ENCODE measurements around the gene CRYL1. TPM values are rescaled to one million over a fixed set of nuclear protein-coding genes. Genes with fewer than 3 reads are reported as not detected.

The CRYL1 gene, protein sequence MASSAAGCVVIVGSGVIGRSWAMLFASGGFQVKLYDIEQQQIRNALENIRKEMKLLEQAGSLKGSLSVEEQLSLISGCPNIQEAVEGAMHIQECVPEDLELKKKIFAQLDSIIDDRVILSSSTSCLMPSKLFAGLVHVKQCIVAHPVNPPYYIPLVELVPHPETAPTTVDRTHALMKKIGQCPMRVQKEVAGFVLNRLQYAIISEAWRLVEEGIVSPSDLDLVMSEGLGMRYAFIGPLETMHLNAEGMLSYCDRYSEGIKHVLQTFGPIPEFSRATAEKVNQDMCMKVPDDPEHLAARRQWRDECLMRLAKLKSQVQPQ
- total RNA-seq (2021; ENCODE audit: unreplicated experiment) (13.4 TPM), Bru-seq, nascent RNA (percentile 48 among the genes with signal in this experiment), BruChase-seq, experiment 1, labeled RNA remaining after a 2-hour chase (percentile 43 among the genes with signal in this experiment), BruChase-seq, experiment 2, labeled RNA remaining after a 6-hour chase (percentile 46 among the genes with signal in this experiment)
- polyA plus RNA-seq (2012; ENCODE audit: insufficient read length) = 18.9 TPM
- long read RNA-seq, transcript CRYL1-201 (8 exons, 1,485 nt) = major isoform, 19 of 32 reads
- long read RNA-seq, transcript CRYL1-209 (7 exons, 1,331 nt) = minor isoform, 5 of 32 reads
- long read RNA-seq, partial matches to known transcripts = 0 of 32 reads
- long read RNA-seq, other reads (novel, unspliced or antisense) = 7 of 32 reads

DNA sequence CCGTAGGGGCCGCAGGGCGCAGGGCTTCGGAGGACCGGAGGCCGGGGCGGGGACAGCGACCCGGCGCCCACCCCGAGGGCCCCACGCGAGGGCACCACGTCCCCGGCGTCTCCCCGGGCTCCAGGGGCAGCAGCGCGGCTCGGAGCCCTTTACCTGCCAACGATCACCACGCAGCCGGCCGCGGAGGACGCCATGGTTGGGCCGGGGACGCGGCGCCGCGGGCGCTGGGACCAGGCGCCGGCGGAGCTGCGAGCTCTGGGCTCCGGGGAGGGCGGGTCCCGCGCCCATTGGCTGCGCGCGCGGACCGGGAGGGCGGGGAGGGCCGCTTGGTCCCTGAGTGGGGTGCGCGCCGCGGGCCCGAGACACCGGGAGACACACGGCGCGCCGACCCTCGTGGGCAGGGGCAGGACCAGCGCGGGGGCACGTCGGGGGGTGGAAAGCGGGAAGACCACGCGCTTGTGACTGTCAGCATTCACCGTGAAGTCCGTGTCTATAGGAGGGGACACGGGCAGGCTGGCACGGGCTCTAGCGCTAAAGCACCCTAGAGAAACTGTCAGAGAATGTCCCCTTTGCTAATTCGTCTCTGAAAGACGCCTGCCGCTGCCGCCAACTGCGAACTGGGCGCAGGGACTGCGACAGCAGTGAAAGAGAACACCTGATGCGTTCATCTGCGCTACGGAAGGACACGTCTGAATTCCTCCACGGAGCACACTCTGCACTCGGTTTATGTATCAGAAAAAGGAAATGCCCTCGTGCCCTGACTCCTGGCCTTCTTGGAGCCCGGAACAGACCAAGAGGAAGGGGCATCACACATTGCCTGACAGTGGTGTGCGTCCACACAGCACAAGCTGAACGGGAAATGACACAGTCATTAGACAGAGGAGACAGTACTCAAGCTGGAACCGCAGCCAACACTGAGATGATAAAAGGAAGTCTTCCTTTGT is at the start of gene CRYL1:
TSS of gene CRYL1 (minus strand) at position 257 of the 944 bp plus-strand sequence. CDS start at position 194, 63 bp downstream.
- no peaks in the 10 kb centered on the region for H3K27me3 ChIP-seq (ENCODE audit: control insufficient read depth, insufficient read depth, low read length)
- no peak for DNase-seq (ENCODE audit: low read depth, low spot score)
- peak within 1 kb of the TSS; percentile 66 to 83 for H3K4me3 ChIP-seq (ENCODE audit: low read depth in 2 of 2, low read length in 2 of 2)
- no peaks in the 10 kb centered on the region for H3K4me1 ChIP-seq (ENCODE audit: control insufficient read depth, insufficient read depth, low read length)
- H3K9me3 ChIP-seq (ENCODE audit: control insufficient read depth, insufficient read depth, low read depth, low read length) = no peaks in the 10 kb centered on the region
- H3K36me3 ChIP-seq (ENCODE audit: control insufficient read depth, insufficient read depth, low read length) = no peaks in the 10 kb centered on the region
- peak; percentile 80; the same call in 1 of the 2 replicates for TF ChIP-seq SIN3A (IDR thresholded peaks at IDR 0.05; ENCODE audit: borderline replicate concordance, insufficient read depth, low read depth, low read length)
- TF ChIP-seq, protein P1, sequence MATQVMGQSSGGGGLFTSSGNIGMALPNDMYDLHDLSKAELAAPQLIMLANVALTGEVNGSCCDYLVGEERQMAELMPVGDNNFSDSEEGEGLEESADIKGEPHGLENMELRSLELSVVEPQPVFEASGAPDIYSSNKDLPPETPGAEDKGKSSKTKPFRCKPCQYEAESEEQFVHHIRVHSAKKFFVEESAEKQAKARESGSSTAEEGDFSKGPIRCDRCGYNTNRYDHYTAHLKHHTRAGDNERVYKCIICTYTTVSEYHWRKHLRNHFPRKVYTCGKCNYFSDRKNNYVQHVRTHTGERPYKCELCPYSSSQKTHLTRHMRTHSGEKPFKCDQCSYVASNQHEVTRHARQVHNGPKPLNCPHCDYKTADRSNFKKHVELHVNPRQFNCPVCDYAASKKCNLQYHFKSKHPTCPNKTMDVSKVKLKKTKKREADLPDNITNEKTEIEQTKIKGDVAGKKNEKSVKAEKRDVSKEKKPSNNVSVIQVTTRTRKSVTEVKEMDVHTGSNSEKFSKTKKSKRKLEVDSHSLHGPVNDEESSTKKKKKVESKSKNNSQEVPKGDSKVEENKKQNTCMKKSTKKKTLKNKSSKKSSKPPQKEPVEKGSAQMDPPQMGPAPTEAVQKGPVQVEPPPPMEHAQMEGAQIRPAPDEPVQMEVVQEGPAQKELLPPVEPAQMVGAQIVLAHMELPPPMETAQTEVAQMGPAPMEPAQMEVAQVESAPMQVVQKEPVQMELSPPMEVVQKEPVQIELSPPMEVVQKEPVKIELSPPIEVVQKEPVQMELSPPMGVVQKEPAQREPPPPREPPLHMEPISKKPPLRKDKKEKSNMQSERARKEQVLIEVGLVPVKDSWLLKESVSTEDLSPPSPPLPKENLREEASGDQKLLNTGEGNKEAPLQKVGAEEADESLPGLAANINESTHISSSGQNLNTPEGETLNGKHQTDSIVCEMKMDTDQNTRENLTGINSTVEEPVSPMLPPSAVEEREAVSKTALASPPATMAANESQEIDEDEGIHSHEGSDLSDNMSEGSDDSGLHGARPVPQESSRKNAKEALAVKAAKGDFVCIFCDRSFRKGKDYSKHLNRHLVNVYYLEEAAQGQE (IDR thresholded peaks at IDR 0.05; ENCODE audit: insufficient read depth in 1 of 2, low read depth in 2 of 2, low read length in 1 of 2) = no peak
- no peak for TF ChIP-seq TCF7L2 (IDR thresholded peaks at IDR 0.05; ENCODE audit: low read depth, low read length)
- TF ChIP-seq, protein P2, sequence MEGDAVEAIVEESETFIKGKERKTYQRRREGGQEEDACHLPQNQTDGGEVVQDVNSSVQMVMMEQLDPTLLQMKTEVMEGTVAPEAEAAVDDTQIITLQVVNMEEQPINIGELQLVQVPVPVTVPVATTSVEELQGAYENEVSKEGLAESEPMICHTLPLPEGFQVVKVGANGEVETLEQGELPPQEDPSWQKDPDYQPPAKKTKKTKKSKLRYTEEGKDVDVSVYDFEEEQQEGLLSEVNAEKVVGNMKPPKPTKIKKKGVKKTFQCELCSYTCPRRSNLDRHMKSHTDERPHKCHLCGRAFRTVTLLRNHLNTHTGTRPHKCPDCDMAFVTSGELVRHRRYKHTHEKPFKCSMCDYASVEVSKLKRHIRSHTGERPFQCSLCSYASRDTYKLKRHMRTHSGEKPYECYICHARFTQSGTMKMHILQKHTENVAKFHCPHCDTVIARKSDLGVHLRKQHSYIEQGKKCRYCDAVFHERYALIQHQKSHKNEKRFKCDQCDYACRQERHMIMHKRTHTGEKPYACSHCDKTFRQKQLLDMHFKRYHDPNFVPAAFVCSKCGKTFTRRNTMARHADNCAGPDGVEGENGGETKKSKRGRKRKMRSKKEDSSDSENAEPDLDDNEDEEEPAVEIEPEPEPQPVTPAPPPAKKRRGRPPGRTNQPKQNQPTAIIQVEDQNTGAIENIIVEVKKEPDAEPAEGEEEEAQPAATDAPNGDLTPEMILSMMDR (IDR thresholded peaks at IDR 0.05) = no peak
- no peak for TF ChIP-seq POLR2AphosphoS5 (IDR thresholded peaks at IDR 0.05; ENCODE audit: low read depth, low read length)
- CTCF ChIA-PET = no interaction called here
- POLR2A ChIA-PET = no interaction called here
- intact Hi-C loops (cut with micrococcal nuclease; ENCODE audit: unreplicated experiment) (no loop called here), in situ Hi-C loops (cut with HindIII; ENCODE audit: low pct_unique_long_range_greater_than_20kb, low sequenced_read_pairs) (no loop called here)
- peak within 1 kb of the TSS; percentile 70 for H3K27ac ChIP-seq (ENCODE audit: low read length)
- ATAC-seq = peak; percentile 95
- no TSS peak for BruUV-seq (replicated peaks)

DNA sequence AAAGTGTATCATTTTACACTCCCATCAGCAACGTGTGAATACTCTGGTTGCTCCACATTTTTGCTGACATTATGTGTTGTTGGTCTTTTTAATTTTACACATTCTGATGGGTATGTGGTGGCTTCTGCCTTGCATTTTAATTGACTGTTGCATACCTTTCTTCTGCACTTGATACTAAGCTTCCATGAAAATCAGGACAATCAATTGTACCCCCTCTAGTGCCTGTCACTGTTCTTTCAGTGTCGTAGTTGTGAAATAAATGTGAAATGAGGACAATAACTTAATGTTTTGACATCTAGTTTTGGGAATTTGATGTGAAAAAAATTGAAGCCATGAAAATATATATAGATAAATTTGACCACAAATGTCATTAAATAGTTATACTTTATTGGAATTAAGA is 48.0 kb upstream of the CRYL1 start:
- TF ChIP-seq, protein P1 (IDR thresholded peaks at IDR 0.05; ENCODE audit: insufficient read depth in 1 of 2, low read depth in 2 of 2, low read length in 1 of 2) = no peak
- TF ChIP-seq, protein P2 (IDR thresholded peaks at IDR 0.05) = no peak
- no peak for TF ChIP-seq TCF7L2 (IDR thresholded peaks at IDR 0.05; ENCODE audit: low read depth, low read length)
- no peak for TF ChIP-seq POLR2AphosphoS5 (IDR thresholded peaks at IDR 0.05; ENCODE audit: low read depth, low read length)
- no peak for TF ChIP-seq SIN3A (IDR thresholded peaks at IDR 0.05; ENCODE audit: borderline replicate concordance, insufficient read depth, low read depth, low read length)
- H3K27ac ChIP-seq (ENCODE audit: low read length) = no peak overlapping the region
- no TSS peak for BruUV-seq (replicated peaks)
- intact Hi-C loops (cut with micrococcal nuclease; ENCODE audit: unreplicated experiment) = no loop called here
- no peaks in the 10 kb centered on the region for H3K27me3 ChIP-seq (ENCODE audit: control insufficient read depth, insufficient read depth, low read length)
- ChIA-PET CTCF (no interaction called here), POLR2A (no interaction called here)
- in situ Hi-C loops (cut with HindIII; ENCODE audit: low pct_unique_long_range_greater_than_20kb, low sequenced_read_pairs) = no loop called here
- H3K4me3 ChIP-seq (ENCODE audit: low read depth in 2 of 2, low read length in 2 of 2) = no peak overlapping the region
- DNase-seq (ENCODE audit: low read depth, low spot score) (no peak), ATAC-seq (no peak)
- H3K4me1 ChIP-seq (ENCODE audit: control insufficient read depth, insufficient read depth, low read length) = no peaks in the 10 kb centered on the region
- H3K9me3 ChIP-seq (ENCODE audit: control insufficient read depth, insufficient read depth, low read depth, low read length) = peaks cover 2% of the 10 kb centered on the region; the same call in 1 of the 2 replicates
- no peaks in the 10 kb centered on the region for H3K36me3 ChIP-seq (ENCODE audit: control insufficient read depth, insufficient read depth, low read length)

Data from Panc1 (cell line).